ENCODE results near the gene NDRG3. TPM values are rescaled to one million over a fixed set of nuclear protein-coding genes. Genes with fewer than 3 reads are reported as not detected.
A peak's percentile ranks its signal among the peaks of the same experiment; 100 is the strongest.

NDRG3 gene
- polyA plus RNA-seq, 1 of the 3 experiments (the other 2 are of a cell fraction) = 20.5 TPM

DNA sequence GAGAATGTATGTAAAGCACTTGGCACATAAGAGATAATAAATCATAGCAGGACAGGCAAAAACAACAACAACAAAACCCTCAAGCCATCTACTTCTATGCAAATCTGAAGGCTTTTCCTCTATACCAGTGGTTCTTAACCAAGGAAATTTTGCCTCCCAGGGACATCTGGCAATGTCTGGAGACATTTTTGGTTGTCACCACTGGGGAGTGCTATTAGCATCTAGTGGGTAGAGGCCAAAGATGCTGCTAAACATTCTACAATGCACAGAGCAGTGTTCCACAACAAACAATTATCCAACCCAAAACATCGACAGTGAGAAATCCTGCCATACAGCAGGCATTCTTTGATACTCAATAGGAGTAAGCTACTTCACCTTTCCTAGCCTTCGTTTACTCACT lies 28.2 kb downstream of the NDRG3 start:
- H3K4me3 ChIP-seq (ENCODE audit: low read depth in 2 of 2, low read length in 1 of 2) = no peak overlapping the region
- H3K36me3 ChIP-seq (replicated peaks in 1 of 2; ENCODE audit: control insufficient read depth in 1 of 2, insufficient read depth in 2 of 2, low read length in 1 of 2) = peaks cover 0 to 8% of the 10 kb centered on the region in 2 experiments
- H3F3A ChIP-seq (replicated peaks; ENCODE audit: insufficient read depth) = no peaks in the 10 kb centered on the region
- ChIA-PET POLR2A (no interaction called here), CTCF (interaction anchor here (0.6 to 3.5 kb wide), 5 partner anchors 13 to 37 kb away, joined by 3 to 16 read pairs (median 5); no protein-coding TSS in a partner anchor)
- WGBS (ENCODE audit: low lambda C conversion rate) = 98% methylated on average over 2 of the region's 2 CpGs
- no peak overlapping the region for H3K27ac ChIP-seq (ENCODE audit: low read depth in 2 of 2, low read length in 1 of 2)
- no peak overlapping the region for H3K4me2 ChIP-seq
- H3K79me2 ChIP-seq (ENCODE audit: insufficient read depth) = no peaks in the 10 kb centered on the region
- no peaks in the 10 kb centered on the region for H3K4me1 ChIP-seq (ENCODE audit: control insufficient read depth in 1 of 2, insufficient read depth in 2 of 2, low read depth in 1 of 2, low read length in 1 of 2)
- no peaks in the 10 kb centered on the region for H3K27me3 ChIP-seq (ENCODE audit: insufficient read depth)
- no peaks in the 10 kb centered on the region for H3K9me3 ChIP-seq
- no peaks in the 10 kb centered on the region for H3K9me2 ChIP-seq
- H2AFZ ChIP-seq (ENCODE audit: low read depth) = no peak overlapping the region
- H3K9ac ChIP-seq = no peak overlapping the region
- no peaks in the 10 kb centered on the region for H4K20me1 ChIP-seq (ENCODE audit: insufficient read depth)
- DNase-seq = no peak
- TF ChIP-seq MXI1 (IDR thresholded peaks at IDR 0.05; ENCODE audit: low read depth, low read length) (no peak), USF1 (IDR thresholded peaks at IDR 0.05; ENCODE audit: borderline replicate concordance, low read depth) (no peak), SIN3A (IDR thresholded peaks at IDR 0.05; ENCODE audit: borderline replicate concordance, low read depth, low read length) (no peak), FOXM1 (IDR thresholded peaks at IDR 0.05; ENCODE audit: low read depth) (no peak), PBX3 (IDR thresholded peaks at IDR 0.05) (no peak), GATA2 (CRISPR knock-in tag; IDR thresholded peaks at IDR 0.05) (no peak), YY1 (IDR thresholded peaks at IDR 0.05; ENCODE audit: low read depth) (no peak), POLR2AphosphoS5 (IDR thresholded peaks at IDR 0.05; ENCODE audit: low read depth, low read length) (no peak), RAD21 (IDR thresholded peaks at IDR 0.05; ENCODE audit: low read length) (peak; percentile 57), CHD2 (IDR thresholded peaks at IDR 0.05; ENCODE audit: low read length, partially characterized antibody) (no peak), NRF1 (IDR thresholded peaks at IDR 0.05; ENCODE audit: low read depth, low read length) (no peak), EP300 (IDR thresholded peaks at IDR 0.05; ENCODE audit: borderline replicate concordance in 1 of 2, low read depth in 1 of 2, low read length in 1 of 2) (no peak), RCOR1 (IDR thresholded peaks at IDR 0.05; ENCODE audit: low read length) (no peak), TCF12 (IDR thresholded peaks at IDR 0.05) (no peak), FOXJ3 (CRISPR knock-in tag; IDR thresholded peaks at IDR 0.05) (no peak), REST (IDR thresholded peaks at IDR 0.05; ENCODE audit: low read depth, low read length) (no peak), MEF2A (IDR thresholded peaks at IDR 0.05; ENCODE audit: borderline replicate concordance, low read depth) (no peak), RXRA (IDR thresholded peaks at IDR 0.05; ENCODE audit: borderline replicate concordance, low read depth) (no peak), GABPA (IDR thresholded peaks at IDR 0.05; ENCODE audit: low read depth) (no peak)
- TF ChIP-seq, protein P1, sequence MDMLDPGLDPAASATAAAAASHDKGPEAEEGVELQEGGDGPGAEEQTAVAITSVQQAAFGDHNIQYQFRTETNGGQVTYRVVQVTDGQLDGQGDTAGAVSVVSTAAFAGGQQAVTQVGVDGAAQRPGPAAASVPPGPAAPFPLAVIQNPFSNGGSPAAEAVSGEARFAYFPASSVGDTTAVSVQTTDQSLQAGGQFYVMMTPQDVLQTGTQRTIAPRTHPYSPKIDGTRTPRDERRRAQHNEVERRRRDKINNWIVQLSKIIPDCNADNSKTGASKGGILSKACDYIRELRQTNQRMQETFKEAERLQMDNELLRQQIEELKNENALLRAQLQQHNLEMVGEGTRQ (IDR thresholded peaks at IDR 0.05; ENCODE audit: borderline replicate concordance, low read depth, low read length) = no peak
- TF ChIP-seq, protein P2, sequence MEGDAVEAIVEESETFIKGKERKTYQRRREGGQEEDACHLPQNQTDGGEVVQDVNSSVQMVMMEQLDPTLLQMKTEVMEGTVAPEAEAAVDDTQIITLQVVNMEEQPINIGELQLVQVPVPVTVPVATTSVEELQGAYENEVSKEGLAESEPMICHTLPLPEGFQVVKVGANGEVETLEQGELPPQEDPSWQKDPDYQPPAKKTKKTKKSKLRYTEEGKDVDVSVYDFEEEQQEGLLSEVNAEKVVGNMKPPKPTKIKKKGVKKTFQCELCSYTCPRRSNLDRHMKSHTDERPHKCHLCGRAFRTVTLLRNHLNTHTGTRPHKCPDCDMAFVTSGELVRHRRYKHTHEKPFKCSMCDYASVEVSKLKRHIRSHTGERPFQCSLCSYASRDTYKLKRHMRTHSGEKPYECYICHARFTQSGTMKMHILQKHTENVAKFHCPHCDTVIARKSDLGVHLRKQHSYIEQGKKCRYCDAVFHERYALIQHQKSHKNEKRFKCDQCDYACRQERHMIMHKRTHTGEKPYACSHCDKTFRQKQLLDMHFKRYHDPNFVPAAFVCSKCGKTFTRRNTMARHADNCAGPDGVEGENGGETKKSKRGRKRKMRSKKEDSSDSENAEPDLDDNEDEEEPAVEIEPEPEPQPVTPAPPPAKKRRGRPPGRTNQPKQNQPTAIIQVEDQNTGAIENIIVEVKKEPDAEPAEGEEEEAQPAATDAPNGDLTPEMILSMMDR (IDR thresholded peaks at IDR 0.05) = peak; percentile 27; the same call in 1 of the 2 replicates
- TF ChIP-seq, protein P3, sequence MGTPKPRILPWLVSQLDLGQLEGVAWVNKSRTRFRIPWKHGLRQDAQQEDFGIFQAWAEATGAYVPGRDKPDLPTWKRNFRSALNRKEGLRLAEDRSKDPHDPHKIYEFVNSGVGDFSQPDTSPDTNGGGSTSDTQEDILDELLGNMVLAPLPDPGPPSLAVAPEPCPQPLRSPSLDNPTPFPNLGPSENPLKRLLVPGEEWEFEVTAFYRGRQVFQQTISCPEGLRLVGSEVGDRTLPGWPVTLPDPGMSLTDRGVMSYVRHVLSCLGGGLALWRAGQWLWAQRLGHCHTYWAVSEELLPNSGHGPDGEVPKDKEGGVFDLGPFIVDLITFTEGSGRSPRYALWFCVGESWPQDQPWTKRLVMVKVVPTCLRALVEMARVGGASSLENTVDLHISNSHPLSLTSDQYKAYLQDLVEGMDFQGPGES (IDR thresholded peaks at IDR 0.05; ENCODE audit: low read depth, low read length) = no peak
- TF ChIP-seq, protein P4, sequence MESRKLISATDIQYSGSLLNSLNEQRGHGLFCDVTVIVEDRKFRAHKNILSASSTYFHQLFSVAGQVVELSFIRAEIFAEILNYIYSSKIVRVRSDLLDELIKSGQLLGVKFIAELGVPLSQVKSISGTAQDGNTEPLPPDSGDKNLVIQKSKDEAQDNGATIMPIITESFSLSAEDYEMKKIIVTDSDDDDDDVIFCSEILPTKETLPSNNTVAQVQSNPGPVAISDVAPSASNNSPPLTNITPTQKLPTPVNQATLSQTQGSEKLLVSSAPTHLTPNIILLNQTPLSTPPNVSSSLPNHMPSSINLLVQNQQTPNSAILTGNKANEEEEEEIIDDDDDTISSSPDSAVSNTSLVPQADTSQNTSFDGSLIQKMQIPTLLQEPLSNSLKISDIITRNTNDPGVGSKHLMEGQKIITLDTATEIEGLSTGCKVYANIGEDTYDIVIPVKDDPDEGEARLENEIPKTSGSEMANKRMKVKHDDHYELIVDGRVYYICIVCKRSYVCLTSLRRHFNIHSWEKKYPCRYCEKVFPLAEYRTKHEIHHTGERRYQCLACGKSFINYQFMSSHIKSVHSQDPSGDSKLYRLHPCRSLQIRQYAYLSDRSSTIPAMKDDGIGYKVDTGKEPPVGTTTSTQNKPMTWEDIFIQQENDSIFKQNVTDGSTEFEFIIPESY (IDR thresholded peaks at IDR 0.05; ENCODE audit: borderline replicate concordance, low read depth) = no peak
